ENCODE results near the gene LIN28A. TPM values are rescaled to one million over a fixed set of nuclear protein-coding genes. Genes with fewer than 3 reads are reported as not detected.

Gene LIN28A
- total RNA-seq, 6 experiments from 2014 or later, result 0.09 TPM; not detected in 5

DNA sequence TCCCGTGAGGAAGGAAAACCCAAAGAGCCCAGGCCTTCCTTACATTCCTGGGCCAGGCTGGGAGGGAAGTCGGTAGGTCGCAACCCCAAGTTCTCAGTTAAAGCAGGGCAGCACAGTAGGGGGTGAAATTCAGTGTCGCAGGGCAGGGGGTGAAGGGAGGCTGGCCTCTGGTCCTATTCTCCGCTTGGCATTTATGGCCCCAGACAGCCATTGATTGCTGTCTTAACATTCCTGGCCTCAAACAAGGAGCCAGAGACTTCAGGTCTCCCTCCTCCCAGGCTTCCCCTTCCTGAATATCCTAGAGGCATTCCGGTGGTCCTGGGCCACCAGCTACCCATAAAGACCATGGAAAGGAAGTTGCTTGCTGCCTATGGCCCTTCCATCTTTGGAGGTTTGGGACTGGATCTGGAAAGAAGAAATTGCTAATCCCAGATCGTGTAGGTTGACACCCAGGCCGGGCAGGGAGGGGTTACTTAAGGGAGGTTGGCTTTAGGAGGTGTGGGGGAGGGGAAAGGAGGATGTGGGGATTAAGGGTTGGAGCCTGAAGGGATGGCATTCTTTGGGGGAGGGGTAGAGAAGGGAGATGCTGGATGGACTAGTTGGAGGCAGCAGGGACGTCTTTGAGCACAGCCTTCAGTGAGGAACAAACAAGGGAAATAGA is 1.7 kb downstream of the LIN28A start:
- no peak for TF ChIP-seq CTCF (IDR thresholded peaks at IDR 0.05)
- TF ChIP-seq POLR2A (IDR thresholded peaks at IDR 0.05), result no peak
- H3K4me3 ChIP-seq, result no peak overlapping the region
- ATAC-seq, result no peak
- intact Hi-C loops (cut with DNase I), result no loop called here
- peaks cover 0 to 22% of the 10 kb centered on the region in 2 donors for H3K27me3 ChIP-seq
- H3K36me3 ChIP-seq, result no peaks in the 10 kb centered on the region
- 6% methylated on average over 4 of the region's 9 CpGs for WGBS (ENCODE audit: insufficient coverage, low coverage, low lambda C conversion rate, missing lambda C conversion rate)
- H3K27ac ChIP-seq, result no peak overlapping the region
- no peaks in the 10 kb centered on the region for H3K9me3 ChIP-seq
- no peak for DNase-seq
- no peaks in the 10 kb centered on the region for H3K4me1 ChIP-seq

- WGBS (ENCODE audit: insufficient coverage, low coverage, low lambda C conversion rate, missing lambda C conversion rate), result 0% methylated on average over 1 of the region's 1 CpG
- Histone ChIP-seq H3K4me3 (no peak overlapping the region), H3K4me1 (no peaks in the 10 kb centered on the region), H3K36me3 (no peaks in the 10 kb centered on the region), H3K27ac (no peak overlapping the region), H3K9me3 (no peaks in the 10 kb centered on the region), H3K27me3 (peaks cover 0 to 22% of the 10 kb centered on the region in 2 donors)
- TF ChIP-seq POLR2A (IDR thresholded peaks at IDR 0.05) (no peak), CTCF (IDR thresholded peaks at IDR 0.05) (no peak)
- intact Hi-C loops (cut with DNase I), result no loop called here
- no peak for DNase-seq
- ATAC-seq, result no peak
These were observed 2.4 kb downstream of the LIN28A start for GRCh38 chr1:26413031-26413430.

DNA sequence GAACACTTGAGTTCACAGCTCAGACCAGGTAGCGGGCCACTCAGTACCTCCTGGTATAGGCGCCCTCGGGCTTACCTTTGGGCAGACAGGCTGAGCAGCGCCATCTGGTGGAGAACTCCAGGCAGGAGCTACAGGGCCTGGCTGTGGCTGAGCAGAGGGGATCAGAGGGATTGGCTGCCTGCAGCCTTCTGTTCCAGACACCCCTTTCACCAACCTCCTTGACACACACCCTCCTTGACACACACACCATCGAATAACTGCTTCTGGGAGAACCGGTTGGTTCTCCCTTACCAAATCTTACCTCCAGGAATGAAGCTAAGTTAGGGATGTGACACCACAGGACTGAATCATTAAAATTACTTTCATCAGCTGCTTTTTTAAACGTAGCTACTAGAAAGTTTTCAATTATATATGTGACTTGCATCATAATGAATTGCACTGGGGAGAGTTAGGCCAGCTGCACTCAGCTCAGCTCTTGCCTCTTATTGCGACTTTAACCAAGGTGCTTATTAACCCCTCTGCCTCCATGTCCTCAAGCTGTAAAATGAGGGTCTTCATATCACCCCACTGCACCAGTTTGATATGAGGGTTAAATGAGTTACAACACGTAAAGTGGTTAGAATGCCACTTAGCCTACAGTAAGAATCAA is 6.6 kb downstream of the LIN28A start:
- H3K36me3 ChIP-seq, result no peaks in the 10 kb centered on the region
- H3K27me3 ChIP-seq, result peaks cover 0 to 7% of the 10 kb centered on the region in 2 donors
- H3K4me3 ChIP-seq, result no peak overlapping the region
- peak; percentile 60 to 92 (median 88) for TF ChIP-seq CTCF (IDR thresholded peaks at IDR 0.05)
- no peak for TF ChIP-seq POLR2A (IDR thresholded peaks at IDR 0.05)
- intact Hi-C loops (cut with DNase I), result no loop called here
- DNase-seq (peak; percentile 81 to 83 (median 82)), ATAC-seq (peak; percentile 96 to 97 (median 97))
- no peaks in the 10 kb centered on the region for H3K9me3 ChIP-seq
- 28% methylated on average over 6 of the region's 9 CpGs for WGBS (ENCODE audit: insufficient coverage, low coverage, low lambda C conversion rate, missing lambda C conversion rate)
- H3K27ac ChIP-seq, result no peak overlapping the region
- no peaks in the 10 kb centered on the region for H3K4me1 ChIP-seq

GRCh38 chr1:26418865-26419349 is 8.3 kb downstream of the LIN28A start:
- intact Hi-C loops (cut with DNase I), result no loop called here
- Histone ChIP-seq H3K27ac (no peak overlapping the region), H3K27me3 (no peaks in the 10 kb centered on the region), H3K9me3 (no peaks in the 10 kb centered on the region), H3K4me3 (no peak overlapping the region), H3K4me1 (no peaks in the 10 kb centered on the region), H3K36me3 (no peaks in the 10 kb centered on the region)
- no peak for DNase-seq
- TF ChIP-seq CTCF (IDR thresholded peaks at IDR 0.05), result no peak
- ATAC-seq, result no peak
- 46% methylated on average over 3 of the region's 5 CpGs for WGBS (ENCODE audit: insufficient coverage, low coverage, low lambda C conversion rate, missing lambda C conversion rate)

Data from right lobe of liver (tissue), 6 donors.